ENCODE results near the gene CHD2.

Gene CHD2

GRCh38 chr15:92930054-92930621 lies 30.0 kb downstream of the CHD2 start:
- TF ChIP-seq CTCF (IDR thresholded peaks at IDR 0.05; ENCODE audit: low read depth, low read length, missing control alignments) = no peak
- no peak for DNase-seq (ENCODE audit: extremely low read depth, low read depth)
- H3K4me3 ChIP-seq (replicated peaks; ENCODE audit: low read depth, low read length) = no peak overlapping the region

GRCh38 chr15:92930776-92931175 lies 30.7 kb downstream of the CHD2 start:
- DNase-seq (ENCODE audit: extremely low read depth, low read depth) = no peak
- no peak overlapping the region for H3K4me3 ChIP-seq (replicated peaks; ENCODE audit: low read depth, low read length)
- TF ChIP-seq CTCF (IDR thresholded peaks at IDR 0.05; ENCODE audit: low read depth, low read length, missing control alignments) = no peak

GRCh38 chr15:92932946-92933649 lies 33.0 kb downstream of the CHD2 start:
- no peak overlapping the region for H3K4me3 ChIP-seq (replicated peaks; ENCODE audit: low read depth, low read length)
- DNase-seq (ENCODE audit: extremely low read depth, low read depth) = no peak
- TF ChIP-seq CTCF (IDR thresholded peaks at IDR 0.05; ENCODE audit: low read depth, low read length, missing control alignments) = no peak

GRCh38 chr15:92933831-92934230 lies 33.7 kb downstream of the CHD2 start:
- H3K4me3 ChIP-seq (replicated peaks; ENCODE audit: low read depth, low read length) = no peak overlapping the region
- TF ChIP-seq CTCF (IDR thresholded peaks at IDR 0.05; ENCODE audit: low read depth, low read length, missing control alignments) = no peak

GRCh38 chr15:92934716-92935115 lies 34.6 kb downstream of the CHD2 start:
- DNase-seq (ENCODE audit: extremely low read depth, low read depth) = no peak
- TF ChIP-seq CTCF (IDR thresholded peaks at IDR 0.05; ENCODE audit: low read depth, low read length, missing control alignments) = no peak

More at GRCh38 chr15:92933831-92934230, 33.7 kb downstream of the CHD2 start:
- DNase-seq (ENCODE audit: extremely low read depth, low read depth) = no peak

GRCh38 chr15:92936138-92936537 lies 36.0 kb downstream of the CHD2 start:
- no peak for DNase-seq (ENCODE audit: extremely low read depth, low read depth)
- TF ChIP-seq CTCF (IDR thresholded peaks at IDR 0.05; ENCODE audit: low read depth, low read length, missing control alignments) = no peak

More at GRCh38 chr15:92934716-92935115, 34.6 kb downstream of the CHD2 start:
- H3K4me3 ChIP-seq (replicated peaks; ENCODE audit: low read depth, low read length) = no peak overlapping the region

More at GRCh38 chr15:92936138-92936537, 36.0 kb downstream of the CHD2 start:
- no peak overlapping the region for H3K4me3 ChIP-seq (replicated peaks; ENCODE audit: low read depth, low read length)

Data from HFF-Myc (cell line).